ENCODE results near the gene ANO2. TPM values are rescaled to one million over a fixed set of nuclear protein-coding genes. Genes with fewer than 3 reads are reported as not detected.

ANO2 gene
- total and polyA plus RNA-seq, 4 donors, result 0.03 to 0.25 (median 0.15) TPM

- Histone ChIP-seq H3K9ac (ENCODE audit: low read depth in 1 of 2, low read length in 2 of 2) (no peak overlapping the region), H3K27me3 (ENCODE audit: control insufficient read depth in 4 of 4, insufficient read depth in 4 of 4, low read length in 3 of 4) (peaks cover 0 to 10% (median 1%) of the 10 kb centered on the region in 4 donors), H3K4me3 (ENCODE audit: low read depth in 1 of 3, low read length in 3 of 3) (no peak overlapping the region), H3K27ac (ENCODE audit: low read depth in 1 of 2, low read length in 2 of 2) (no peak overlapping the region), H3K4me1 (ENCODE audit: control insufficient read depth in 4 of 4, insufficient read depth in 4 of 4, low read length in 3 of 4) (no peaks in the 10 kb centered on the region), H3K9me3 (ENCODE audit: control insufficient read depth in 4 of 4, low read length in 3 of 4) (no peaks in the 10 kb centered on the region), H3K36me3 (ENCODE audit: control insufficient read depth in 4 of 4, insufficient read depth in 3 of 4, low read depth in 1 of 4, low read length in 3 of 4) (no peaks in the 10 kb centered on the region)
- WGBS, result 70% methylated on average over 3 of the region's 3 CpGs
- DNase-seq (ENCODE audit: low spot score), result no peak
- TF ChIP-seq JUND (IDR thresholded peaks at IDR 0.05), result no peak
- TF ChIP-seq FOXA2 (IDR thresholded peaks at IDR 0.05), result no peak
- TF ChIP-seq ATF3 (IDR thresholded peaks at IDR 0.05), result no peak
- TF ChIP-seq NR2F2 (IDR thresholded peaks at IDR 0.05), result no peak
- no peak for TF ChIP-seq MAX (IDR thresholded peaks at IDR 0.05)
- no peak for TF ChIP-seq RAD21 (IDR thresholded peaks at IDR 0.05)
- no peak for TF ChIP-seq RXRA (IDR thresholded peaks at IDR 0.05)
These were observed 379.0 kb downstream of the ANO2 start for GRCh38 chr12:5565933-5566599.

GRCh38 chr12:5562581-5562980 is 382.5 kb downstream of the ANO2 start:
- H3K27ac ChIP-seq (ENCODE audit: low read depth in 1 of 2, low read length in 2 of 2), result no peak overlapping the region
- no peak overlapping the region for H3K9ac ChIP-seq (ENCODE audit: low read depth in 1 of 2, low read length in 2 of 2)
- peaks cover 0 to 2% (median 0%) of the 10 kb centered on the region in 4 donors for H3K27me3 ChIP-seq (ENCODE audit: control insufficient read depth in 4 of 4, insufficient read depth in 4 of 4, low read length in 3 of 4)
- TF ChIP-seq YY1 (IDR thresholded peaks at IDR 0.05) (no peak), RXRA (IDR thresholded peaks at IDR 0.05) (no peak), HNF4A (conservative IDR thresholded peaks at IDR 0.05) (no peak), ATF3 (IDR thresholded peaks at IDR 0.05) (no peak), FOXA2 (IDR thresholded peaks at IDR 0.05) (no peak), REST (IDR thresholded peaks at IDR 0.05) (no peak), JUND (IDR thresholded peaks at IDR 0.05) (no peak), TAF1 (conservative IDR thresholded peaks at IDR 0.05) (no peak), RAD21 (IDR thresholded peaks at IDR 0.05) (no peak), MAX (IDR thresholded peaks at IDR 0.05) (no peak), NR2F2 (IDR thresholded peaks at IDR 0.05) (no peak), HNF4G (IDR thresholded peaks at IDR 0.05) (no peak), SP1 (IDR thresholded peaks at IDR 0.05) (no peak), FOXA1 (IDR thresholded peaks at IDR 0.05) (no peak), EGR1 (IDR thresholded peaks at IDR 0.05; ENCODE audit: low read depth in 2 of 2) (no peak), GABPA (IDR thresholded peaks at IDR 0.05 in 1 of 2, conservative IDR thresholded peaks at IDR 0.05 in 1 of 2) (no peak)
- no peak overlapping the region for H3K4me3 ChIP-seq (ENCODE audit: low read depth in 1 of 3, low read length in 3 of 3)
- H3K36me3 ChIP-seq (ENCODE audit: control insufficient read depth in 4 of 4, insufficient read depth in 3 of 4, low read depth in 1 of 4, low read length in 3 of 4), result no peaks in the 10 kb centered on the region
- 49% methylated on average over 3 of the region's 3 CpGs for WGBS
- no peaks in the 10 kb centered on the region for H3K9me3 ChIP-seq (ENCODE audit: control insufficient read depth in 4 of 4, low read length in 3 of 4)
- no peaks in the 10 kb centered on the region for H3K4me1 ChIP-seq (ENCODE audit: control insufficient read depth in 4 of 4, insufficient read depth in 4 of 4, low read length in 3 of 4)
- no peak for DNase-seq (ENCODE audit: low spot score)

Measured in liver (tissue), 9 donors.